ENCODE data around the gene RSPH6A. TPM values are rescaled to one million over a fixed set of nuclear protein-coding genes. Genes with fewer than 3 reads are reported as not detected.
"Not testable (repeated sequence)": the region's sequence is repeated elsewhere in the genome, so short reads cannot be mapped to it uniquely, and the experiment has no call there.

RSPH6A gene
- total and polyA plus RNA-seq, 7 experiments from 2014 or later, result 0.20 to 0.78 (median 0.56) TPM; not detected in 2

DNA sequence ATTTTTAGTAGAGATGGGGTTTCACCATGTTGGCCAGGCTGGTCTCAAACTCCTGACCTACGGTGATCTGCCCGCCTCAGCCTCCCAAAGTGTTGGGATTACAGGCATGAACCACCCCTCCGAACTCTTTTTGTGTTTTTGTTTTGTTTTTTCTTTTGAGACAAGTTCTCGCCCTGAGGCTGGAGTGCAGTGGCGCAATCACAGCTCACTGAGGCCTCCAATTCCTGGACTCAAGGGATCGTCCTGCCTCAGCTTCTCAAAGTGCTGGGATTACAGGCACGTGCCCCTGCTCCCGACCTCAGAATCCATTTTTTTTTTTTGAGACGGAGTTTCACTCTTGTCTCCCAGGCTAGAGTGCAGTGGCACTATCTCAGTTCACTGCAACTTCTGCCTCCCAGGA is 57.4 kb downstream of the RSPH6A start:
- no peak overlapping the region for H3K27ac ChIP-seq (ENCODE audit: low read depth, low read length)
- DNase-seq (no peak), ATAC-seq (no peak)
- Mint-ChIP-seq H3K27me3 (peaks cover 0 to 5% (median 0%) of the 10 kb centered on the region in 5 donors), H3K4me1 (no peaks in the 10 kb centered on the region), H3K36me3 (no peaks in the 10 kb centered on the region), H3K27ac (no peak overlapping the region), H3K4me3 (no peak overlapping the region), H3K9me3 (no peaks in the 10 kb centered on the region)
- POLR2A ChIA-PET, result interaction anchor here (0.6 kb wide), 1 partner anchor 30 kb away, joined by 8 read pairs; no protein-coding TSS in a partner anchor
- intact Hi-C loops (cut with micrococcal nuclease), result no loop called here
- CTCF ChIA-PET, result no interaction called here
- no peaks in the 10 kb centered on the region for H3K27me3 ChIP-seq (ENCODE audit: control insufficient read depth in 2 of 2, insufficient read depth in 2 of 2, low read length in 2 of 2)
- H3K9me3 ChIP-seq (ENCODE audit: control insufficient read depth in 2 of 3, low read length in 3 of 3), result no peaks in the 10 kb centered on the region
- H3K4me1 ChIP-seq (ENCODE audit: control insufficient read depth in 2 of 2, insufficient read depth in 2 of 2, low read length in 2 of 2), result no peaks in the 10 kb centered on the region
- no peaks in the 10 kb centered on the region for H3K36me3 ChIP-seq (ENCODE audit: control insufficient read depth in 2 of 3, insufficient read depth in 3 of 3, low read length in 3 of 3)
- no peak overlapping the region for H3K4me3 ChIP-seq (ENCODE audit: low read length)

DNA sequence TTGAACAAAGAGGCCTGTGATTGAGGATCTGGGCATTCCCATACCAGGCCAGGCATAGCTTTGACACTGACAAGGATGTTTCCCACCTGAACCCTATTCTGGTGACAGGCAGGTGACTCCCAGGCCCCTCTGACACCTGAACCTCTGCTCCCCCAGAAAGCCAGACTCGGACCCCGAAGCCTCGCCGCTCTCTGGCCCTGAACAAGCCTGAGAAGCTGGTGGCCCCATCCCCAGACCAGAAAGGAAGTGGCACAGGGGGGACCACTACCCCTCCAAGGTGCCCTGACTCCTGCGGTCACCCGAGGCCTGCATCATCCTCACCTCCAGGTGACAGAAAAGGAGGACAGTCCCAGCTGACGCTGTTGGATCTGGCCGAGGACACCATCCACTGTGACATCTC is 60.8 kb downstream of the RSPH6A start:
- H3K9me3 Mint-ChIP-seq, result no peaks in the 10 kb centered on the region
- no peaks in the 10 kb centered on the region for H3K36me3 Mint-ChIP-seq
- H3K36me3 ChIP-seq (ENCODE audit: control insufficient read depth in 2 of 3, insufficient read depth in 3 of 3, low read length in 3 of 3), result no peaks in the 10 kb centered on the region
- no peaks in the 10 kb centered on the region for H3K9me3 ChIP-seq (ENCODE audit: control insufficient read depth in 2 of 3, low read length in 3 of 3)
- peaks cover 0 to 4% (median 0%) of the 10 kb centered on the region in 5 donors for H3K27me3 Mint-ChIP-seq
- ATAC-seq, result no peak
- H3K4me1 Mint-ChIP-seq, result no peaks in the 10 kb centered on the region
- H3K4me3 ChIP-seq (ENCODE audit: low read length), result no peak overlapping the region
- no peaks in the 10 kb centered on the region for H3K4me1 ChIP-seq (ENCODE audit: control insufficient read depth in 2 of 2, insufficient read depth in 2 of 2, low read length in 2 of 2)
- no peaks in the 10 kb centered on the region for H3K27me3 ChIP-seq (ENCODE audit: control insufficient read depth in 2 of 2, insufficient read depth in 2 of 2, low read length in 2 of 2)
- intact Hi-C loops (cut with micrococcal nuclease), result no loop called here
- no peak overlapping the region for H3K27ac Mint-ChIP-seq
- no peak overlapping the region for H3K27ac ChIP-seq (ENCODE audit: low read depth, low read length)
- no peak for DNase-seq
- ChIA-PET CTCF (no interaction called here), POLR2A (no interaction called here)
- no peak overlapping the region for H3K4me3 Mint-ChIP-seq

DNA sequence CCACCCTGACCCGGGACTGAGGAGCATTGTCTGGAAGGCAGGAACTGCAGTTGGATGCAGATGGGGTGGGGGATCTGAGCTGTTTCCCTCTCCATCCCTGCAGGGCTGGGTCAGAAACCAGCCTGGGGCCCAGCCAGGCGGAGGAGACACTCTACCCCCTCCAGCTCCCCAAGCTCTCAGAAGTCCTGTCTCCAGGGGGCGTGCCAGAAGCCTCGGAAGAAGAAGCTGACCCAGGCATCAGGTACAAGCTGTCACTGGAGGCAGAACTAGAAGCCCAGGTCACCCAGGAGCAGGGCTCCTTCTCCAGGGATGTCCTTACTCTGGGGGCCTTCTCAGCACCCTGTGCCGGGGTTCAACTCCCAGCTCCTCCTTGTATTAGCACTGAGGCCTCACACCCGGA is 61.6 kb downstream of the RSPH6A start:
- ATAC-seq (no peak), DNase-seq (no peak)
- H3K27ac Mint-ChIP-seq, result no peak overlapping the region
- no peaks in the 10 kb centered on the region for H3K4me1 ChIP-seq (ENCODE audit: control insufficient read depth in 2 of 2, insufficient read depth in 2 of 2, low read length in 2 of 2)
- no peaks in the 10 kb centered on the region for H3K4me1 Mint-ChIP-seq
- H3K27me3 Mint-ChIP-seq, result peaks cover 0 to 4% (median 0%) of the 10 kb centered on the region in 5 donors
- H3K9me3 ChIP-seq (ENCODE audit: control insufficient read depth in 2 of 3, low read length in 3 of 3), result no peaks in the 10 kb centered on the region
- no peaks in the 10 kb centered on the region for H3K36me3 ChIP-seq (ENCODE audit: control insufficient read depth in 2 of 3, insufficient read depth in 3 of 3, low read length in 3 of 3)
- H3K4me3 Mint-ChIP-seq, result no peak overlapping the region
- H3K27ac ChIP-seq (ENCODE audit: low read depth, low read length), result no peak overlapping the region
- ChIA-PET CTCF (no interaction called here), POLR2A (no interaction called here)
- H3K27me3 ChIP-seq (ENCODE audit: control insufficient read depth in 2 of 2, insufficient read depth in 2 of 2, low read length in 2 of 2), result no peaks in the 10 kb centered on the region
- H3K9me3 Mint-ChIP-seq, result no peaks in the 10 kb centered on the region
- intact Hi-C loops (cut with micrococcal nuclease), result no loop called here
- no peak overlapping the region for H3K4me3 ChIP-seq (ENCODE audit: low read length)
- no peaks in the 10 kb centered on the region for H3K36me3 Mint-ChIP-seq

DNA sequence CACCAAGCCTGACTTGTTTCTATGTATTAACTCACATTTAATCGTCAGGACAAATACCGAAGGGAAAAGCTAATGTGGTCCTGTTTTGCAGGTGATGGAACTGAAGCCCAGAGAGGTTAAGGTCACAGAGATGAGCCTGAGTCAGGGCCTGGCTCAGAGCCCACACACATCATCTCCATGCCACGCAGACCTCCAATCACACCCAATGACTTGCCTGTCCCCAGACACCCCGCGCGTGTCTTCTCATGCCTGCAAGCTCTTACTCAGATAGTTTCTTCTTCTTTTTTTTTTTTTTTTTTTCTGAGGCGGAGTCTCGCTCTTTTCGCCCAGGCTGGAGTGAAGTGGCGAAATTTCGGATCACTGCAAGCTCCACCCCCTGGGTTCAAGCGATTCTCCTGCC is 62.5 kb downstream of the RSPH6A start:
- Mint-ChIP-seq H3K4me1 (no peaks in the 10 kb centered on the region), H3K4me3 (no peak overlapping the region), H3K27ac (no peak overlapping the region), H3K9me3 (no peaks in the 10 kb centered on the region), H3K27me3 (peaks cover 0 to 5% (median 0%) of the 10 kb centered on the region in 5 donors), H3K36me3 (no peaks in the 10 kb centered on the region)
- ChIA-PET CTCF (no interaction called here), POLR2A (no interaction called here)
- DNase-seq (no peak), ATAC-seq (no peak)
- Histone ChIP-seq H3K4me3 (ENCODE audit: low read length) (no peak overlapping the region), H3K9me3 (ENCODE audit: control insufficient read depth in 2 of 3, low read length in 3 of 3) (no peaks in the 10 kb centered on the region), H3K27ac (ENCODE audit: low read depth, low read length) (no peak overlapping the region), H3K27me3 (ENCODE audit: control insufficient read depth in 2 of 2, insufficient read depth in 2 of 2, low read length in 2 of 2) (no peaks in the 10 kb centered on the region), H3K36me3 (ENCODE audit: control insufficient read depth in 2 of 3, insufficient read depth in 3 of 3, low read length in 3 of 3) (no peaks in the 10 kb centered on the region), H3K4me1 (ENCODE audit: control insufficient read depth in 2 of 2, insufficient read depth in 2 of 2, low read length in 2 of 2) (no peaks in the 10 kb centered on the region)
- intact Hi-C loops (cut with micrococcal nuclease), result no loop called here

DNA sequence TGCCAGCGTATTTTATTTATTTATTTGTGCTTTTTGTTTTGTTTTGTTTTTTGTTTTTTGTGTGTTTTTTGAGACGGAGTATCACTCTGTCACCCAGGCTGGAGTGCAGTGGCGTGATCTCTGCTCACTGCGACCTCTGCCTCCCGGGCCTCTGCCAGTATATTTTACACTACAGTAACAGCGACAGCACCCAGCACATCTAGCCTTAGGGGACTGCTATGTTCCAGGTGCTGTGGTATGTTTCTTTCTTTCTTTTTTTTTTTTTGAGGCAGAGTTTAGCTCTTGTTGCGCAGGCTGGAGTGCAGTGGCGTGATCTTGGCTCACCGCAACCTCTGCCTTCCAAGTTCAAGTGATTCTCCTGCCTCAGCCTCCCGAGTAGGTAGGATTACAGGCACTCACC is 63.6 kb downstream of the RSPH6A start:
- not testable (repeated sequence) for ATAC-seq

DNA sequence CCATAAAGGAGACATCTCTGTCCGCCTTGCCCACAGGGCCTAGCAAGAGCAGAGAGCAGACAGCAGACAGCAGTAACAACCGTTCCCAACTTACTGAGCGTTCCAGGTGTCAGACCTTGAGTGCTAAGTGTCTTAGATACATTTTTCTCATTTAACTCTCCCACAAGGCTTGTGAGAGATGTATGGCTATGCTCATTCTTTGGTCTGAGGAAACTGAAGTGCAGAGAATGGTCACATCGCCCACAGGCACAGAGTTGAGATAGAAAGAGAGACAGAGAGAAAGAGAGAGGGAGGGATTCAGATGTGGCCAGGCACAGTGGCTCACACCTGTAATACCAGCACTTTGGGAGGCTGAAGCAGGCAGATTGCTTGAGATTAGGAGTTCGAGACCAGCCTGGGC is 67.6 kb downstream of the RSPH6A start:
- Histone ChIP-seq H3K36me3 (ENCODE audit: control insufficient read depth in 2 of 3, insufficient read depth in 3 of 3, low read length in 3 of 3) (no peaks in the 10 kb centered on the region), H3K9me3 (ENCODE audit: control insufficient read depth in 2 of 3, low read length in 3 of 3) (no peaks in the 10 kb centered on the region), H3K27me3 (ENCODE audit: control insufficient read depth in 2 of 2, insufficient read depth in 2 of 2, low read length in 2 of 2) (no peaks in the 10 kb centered on the region), H3K4me1 (ENCODE audit: control insufficient read depth in 2 of 2, insufficient read depth in 2 of 2, low read length in 2 of 2) (no peaks in the 10 kb centered on the region), H3K27ac (ENCODE audit: low read depth, low read length) (no peak overlapping the region), H3K4me3 (ENCODE audit: low read length) (no peak overlapping the region)
- peaks cover 5 to 18% (median 11%) of the 10 kb centered on the region in 5 donors for H3K27me3 Mint-ChIP-seq
- intact Hi-C loops (cut with micrococcal nuclease), result no loop called here
- H3K4me1 Mint-ChIP-seq, result no peaks in the 10 kb centered on the region
- no peaks in the 10 kb centered on the region for H3K36me3 Mint-ChIP-seq
- H3K9me3 Mint-ChIP-seq, result no peaks in the 10 kb centered on the region
- no peak for DNase-seq
- CTCF ChIA-PET, result interaction anchor here (0.7 kb wide), 1 partner anchor 334 kb away, joined by 4 read pairs; no protein-coding TSS in a partner anchor
- H3K27ac Mint-ChIP-seq, result no peak overlapping the region
- POLR2A ChIA-PET, result no interaction called here
- no peak for ATAC-seq
- no peak overlapping the region for H3K4me3 Mint-ChIP-seq

More for the DNA sequence above, 63.6 kb downstream of the RSPH6A start:
- H3K36me3 Mint-ChIP-seq; H3K9me3 ChIP-seq (ENCODE audit: control insufficient read depth in 2 of 3, low read length in 3 of 3); DNase-seq; CTCF ChIA-PET; H3K27me3 ChIP-seq (ENCODE audit: control insufficient read depth in 2 of 2, insufficient read depth in 2 of 2, low read length in 2 of 2); H3K4me3 Mint-ChIP-seq; H3K27me3 Mint-ChIP-seq; intact Hi-C loops (cut with micrococcal nuclease); POLR2A ChIA-PET; H3K4me1 Mint-ChIP-seq; H3K4me3 ChIP-seq (ENCODE audit: low read length); H3K9me3 Mint-ChIP-seq; H3K27ac ChIP-seq (ENCODE audit: low read depth, low read length); H3K36me3 ChIP-seq (ENCODE audit: control insufficient read depth in 2 of 3, insufficient read depth in 3 of 3, low read length in 3 of 3); H3K27ac Mint-ChIP-seq; H3K4me1 ChIP-seq (ENCODE audit: control insufficient read depth in 2 of 2, insufficient read depth in 2 of 2, low read length in 2 of 2): not testable (repeated sequence)

DNA sequence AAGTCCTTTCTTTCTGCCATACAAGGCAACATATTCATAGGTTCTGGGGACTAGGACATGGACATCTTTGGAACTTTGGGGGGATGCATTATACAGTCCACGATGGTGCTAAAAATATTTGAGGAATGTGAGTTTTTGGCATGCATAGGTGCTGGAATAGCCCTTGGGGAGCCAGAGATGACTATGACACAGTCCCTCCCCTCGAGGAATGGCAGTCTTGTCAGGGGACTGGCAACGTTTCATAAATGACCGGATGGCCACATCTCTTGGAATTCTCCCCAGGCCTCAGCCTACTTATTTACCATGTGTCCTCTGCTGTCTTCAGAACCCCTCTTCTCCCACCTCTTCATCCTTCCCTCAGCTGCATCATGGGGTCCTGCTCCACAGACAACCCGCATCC is 68.2 kb downstream of the RSPH6A start:
- ChIA-PET CTCF (no interaction called here), POLR2A (no interaction called here)
- H3K27me3 Mint-ChIP-seq, result peaks cover 5 to 22% (median 11%) of the 10 kb centered on the region in 5 donors
- no peaks in the 10 kb centered on the region for H3K9me3 Mint-ChIP-seq
- no peaks in the 10 kb centered on the region for H3K4me1 Mint-ChIP-seq
- H3K9me3 ChIP-seq (ENCODE audit: control insufficient read depth in 2 of 3, low read length in 3 of 3), result no peaks in the 10 kb centered on the region
- no peak for ATAC-seq
- no peaks in the 10 kb centered on the region for H3K4me1 ChIP-seq (ENCODE audit: control insufficient read depth in 2 of 2, insufficient read depth in 2 of 2, low read length in 2 of 2)
- H3K27me3 ChIP-seq (ENCODE audit: control insufficient read depth in 2 of 2, insufficient read depth in 2 of 2, low read length in 2 of 2), result no peaks in the 10 kb centered on the region
- no peaks in the 10 kb centered on the region for H3K36me3 ChIP-seq (ENCODE audit: control insufficient read depth in 2 of 3, insufficient read depth in 3 of 3, low read length in 3 of 3)
- no peak overlapping the region for H3K27ac ChIP-seq (ENCODE audit: low read depth, low read length)
- H3K36me3 Mint-ChIP-seq, result no peaks in the 10 kb centered on the region
- no peak overlapping the region for H3K27ac Mint-ChIP-seq
- intact Hi-C loops (cut with micrococcal nuclease), result no loop called here
- DNase-seq, result no peak
- H3K4me3 ChIP-seq (ENCODE audit: low read length), result no peak overlapping the region
- H3K4me3 Mint-ChIP-seq, result no peak overlapping the region

All from naive thymus-derived CD4-positive, alpha-beta T cell (primary cell).